Right lobe of liver (tissue), 4 donors: ENCODE measurements around the gene ACP6.

ENCODE experiments used
- POLR2A ChIP-seq: fragments of 450-650 bp; IDR thresholded peaks from one replicate; pipeline ENCODE4 v1.6.1; 2017; ENCODE audit warnings: antibody characterized with exemption, mild to moderate bottlenecking
- TF ChIP-seq, protein P1 (sequence below), 4 donors: fragments of 200-600 bp in 3 of 4; fragments of 450-650 bp in 1 of 4; IDR thresholded peaks; one replicate each; pipeline versions ENCODE4 v1.5.1 to v1.8.0; 2016 to 2022; ENCODE audit warnings: antibody characterized with exemption in 4 of 4, mild to moderate bottlenecking in 2 of 4
- donor health status: DM: no; HTN: no; CAD: no.
- donor health status: DM: no; HTN: no; CAD: no.
- donor health status: DM: no; HTN: yes; CAD: no.

DNA sequence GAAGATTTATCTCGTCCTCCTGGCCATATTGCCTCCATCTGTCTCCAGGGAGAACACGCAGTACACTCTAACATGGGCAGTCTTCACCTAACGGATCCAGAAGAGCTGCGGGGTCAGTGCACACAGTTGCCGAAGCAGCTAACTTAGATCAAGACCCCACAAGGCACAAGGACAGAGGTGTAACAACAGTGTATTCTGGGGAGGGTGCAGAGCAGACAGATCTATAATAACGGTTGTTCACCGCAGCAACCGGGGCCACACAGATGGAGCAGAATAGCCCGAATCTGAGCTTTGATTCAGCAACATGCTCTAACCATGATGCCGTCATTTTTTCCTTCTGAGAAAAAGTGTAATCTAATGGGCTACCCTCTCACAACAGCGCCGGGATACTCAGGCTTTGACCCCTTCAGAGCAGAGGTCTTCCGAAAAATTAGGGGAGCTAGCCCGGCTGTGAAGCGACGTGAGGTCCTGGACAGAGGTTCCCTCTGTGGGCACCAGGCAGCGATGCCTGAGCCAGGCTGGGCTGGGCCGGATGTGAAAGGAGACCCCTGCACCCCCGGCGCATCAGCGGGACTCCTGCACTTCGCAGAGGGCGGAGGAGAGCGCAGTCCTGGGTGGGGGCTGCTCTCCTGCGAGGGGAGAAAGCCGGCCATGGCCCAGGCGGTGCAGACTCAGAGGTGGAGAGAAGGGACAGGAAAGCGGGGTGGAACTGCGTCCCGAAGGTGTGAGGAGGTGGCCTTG lies 71.5 kb downstream of the ACP6 start:
- TF ChIP-seq, protein P1, sequence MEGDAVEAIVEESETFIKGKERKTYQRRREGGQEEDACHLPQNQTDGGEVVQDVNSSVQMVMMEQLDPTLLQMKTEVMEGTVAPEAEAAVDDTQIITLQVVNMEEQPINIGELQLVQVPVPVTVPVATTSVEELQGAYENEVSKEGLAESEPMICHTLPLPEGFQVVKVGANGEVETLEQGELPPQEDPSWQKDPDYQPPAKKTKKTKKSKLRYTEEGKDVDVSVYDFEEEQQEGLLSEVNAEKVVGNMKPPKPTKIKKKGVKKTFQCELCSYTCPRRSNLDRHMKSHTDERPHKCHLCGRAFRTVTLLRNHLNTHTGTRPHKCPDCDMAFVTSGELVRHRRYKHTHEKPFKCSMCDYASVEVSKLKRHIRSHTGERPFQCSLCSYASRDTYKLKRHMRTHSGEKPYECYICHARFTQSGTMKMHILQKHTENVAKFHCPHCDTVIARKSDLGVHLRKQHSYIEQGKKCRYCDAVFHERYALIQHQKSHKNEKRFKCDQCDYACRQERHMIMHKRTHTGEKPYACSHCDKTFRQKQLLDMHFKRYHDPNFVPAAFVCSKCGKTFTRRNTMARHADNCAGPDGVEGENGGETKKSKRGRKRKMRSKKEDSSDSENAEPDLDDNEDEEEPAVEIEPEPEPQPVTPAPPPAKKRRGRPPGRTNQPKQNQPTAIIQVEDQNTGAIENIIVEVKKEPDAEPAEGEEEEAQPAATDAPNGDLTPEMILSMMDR (IDR thresholded peaks at IDR 0.05): no peak
- no peak for TF ChIP-seq POLR2A
